Fibroblast of skin of left quadriceps (primary cell): ENCODE measurements around the gene MOCS3.
A peak's percentile ranks its signal among the peaks of the same experiment; 100 is the strongest.

ENCODE experiments used
- DNase-seq, 2 experiments: peaks; one replicate each; pipeline ENCODE4 v3.0.0-alpha.2; 2013; ENCODE audit warnings: low read depth in 2 of 2

The MOCS3 gene

GRCh38 chr20:50981714-50982048, 23.1 kb downstream of the MOCS3 start:
- DNase-seq = no peak

- no peak for DNase-seq
Measured at GRCh38 chr20:50982363-50982762, 23.7 kb downstream of the MOCS3 start.

GRCh38 chr20:50983321-50983720, 24.7 kb downstream of the MOCS3 start:
- no peak for DNase-seq

GRCh38 chr20:50987493-50988210, 29.0 kb downstream of the MOCS3 start:
- peak; percentile 73 to 74 for DNase-seq

DNA sequence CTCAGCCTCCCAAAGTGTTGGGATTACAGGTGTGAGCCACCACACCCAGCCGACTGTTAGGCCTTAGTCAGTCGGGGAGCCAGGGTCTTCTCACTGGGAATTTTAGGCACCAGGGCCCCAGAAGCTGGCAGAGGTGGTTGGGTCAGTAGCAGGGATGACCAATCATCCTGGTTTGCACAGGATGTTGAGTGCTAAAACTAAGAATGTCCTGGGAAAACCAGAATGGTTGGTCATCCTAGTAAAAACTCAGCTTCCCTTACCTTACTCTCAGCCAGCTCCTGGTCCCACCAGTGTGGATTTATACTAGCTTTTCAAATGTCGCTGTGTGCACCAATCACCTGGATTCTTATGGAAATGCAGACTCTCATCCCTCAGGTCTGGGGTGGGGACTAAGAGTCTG, 32.5 kb downstream of the MOCS3 start:
- no peak for DNase-seq

- DNase-seq = no peak
Measured at GRCh38 chr20:50992336-50992732, 33.7 kb downstream of the MOCS3 start.

DNA sequence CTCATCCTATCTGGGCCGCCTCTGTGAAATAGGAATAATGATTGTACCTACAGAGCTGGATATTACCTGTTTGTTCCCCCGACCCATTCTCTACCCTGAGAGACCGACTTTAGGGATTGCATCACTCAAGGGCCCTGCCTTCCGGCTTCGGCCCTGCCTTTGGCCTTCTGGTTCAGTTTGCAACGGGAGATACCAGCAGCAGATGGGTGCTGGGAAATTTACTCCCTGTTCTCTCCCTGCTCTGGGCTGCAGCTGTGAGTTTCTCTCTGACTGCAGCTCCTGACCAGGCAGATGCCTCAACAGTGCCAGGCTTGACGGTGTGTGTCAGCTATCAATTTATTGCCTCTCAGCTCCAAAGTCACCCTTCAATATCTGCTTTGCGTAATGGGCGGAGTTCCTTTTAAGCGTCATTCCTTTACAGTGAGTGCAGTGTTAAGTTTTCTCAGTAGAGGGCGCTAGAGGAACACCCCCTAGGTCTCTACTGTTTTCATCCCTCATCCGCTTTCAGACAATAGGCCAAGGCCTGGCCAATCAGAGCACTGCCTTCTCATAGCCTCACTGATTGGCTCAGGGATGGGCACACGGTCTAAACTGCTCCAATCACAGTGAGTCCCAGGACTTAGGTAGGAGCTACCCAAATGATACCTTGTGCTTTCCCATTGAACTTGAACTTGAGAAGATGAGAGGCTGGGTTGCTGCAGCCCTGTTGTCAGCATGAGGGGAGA, 34.3 kb downstream of the MOCS3 start:
- peak; percentile 62 to 65 for DNase-seq

DNA sequence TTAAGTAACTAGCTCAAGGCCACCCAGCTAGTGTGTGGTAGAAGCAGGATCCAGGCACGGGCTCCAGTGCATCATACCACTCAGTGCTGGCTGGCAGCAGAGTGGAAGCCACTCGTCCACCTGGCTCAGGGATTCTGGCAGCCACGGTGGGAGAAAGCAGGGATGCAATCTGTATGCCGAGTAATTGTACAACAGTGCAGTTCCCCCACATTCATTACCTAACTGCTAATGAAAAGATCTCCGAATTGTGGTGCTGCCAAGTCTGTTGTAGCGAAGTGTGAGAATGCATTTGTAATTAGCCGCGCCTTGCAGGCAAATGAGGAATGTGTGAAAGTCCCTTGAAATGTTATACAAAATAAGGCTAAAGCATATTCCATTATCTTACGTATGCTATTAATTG, 35.3 kb downstream of the MOCS3 start:
- DNase-seq = no peak

DNA sequence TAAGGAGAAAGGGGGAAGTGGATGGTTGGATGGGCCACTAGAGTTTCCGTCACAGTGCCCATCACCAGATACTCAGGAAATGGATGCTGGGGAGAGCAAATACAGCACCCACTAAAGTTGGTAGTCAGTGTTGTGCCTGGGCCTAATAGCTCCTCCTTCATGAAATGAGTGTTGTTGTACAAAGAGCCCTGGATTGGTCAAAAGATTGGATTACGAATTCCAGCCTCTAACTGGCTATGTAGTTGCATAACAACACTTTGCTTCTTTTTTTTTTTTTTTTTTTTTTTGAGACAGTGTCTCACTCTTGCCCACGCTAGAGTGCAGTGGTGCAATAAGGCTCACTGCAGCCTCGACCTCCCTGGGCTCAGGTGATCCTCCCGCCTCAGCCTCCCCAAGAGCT, 36.9 kb downstream of the MOCS3 start:
- DNase-seq = no peak

- no peak for DNase-seq
Measured at GRCh38 chr20:50996901-50997865, 38.6 kb downstream of the MOCS3 start.

DNA sequence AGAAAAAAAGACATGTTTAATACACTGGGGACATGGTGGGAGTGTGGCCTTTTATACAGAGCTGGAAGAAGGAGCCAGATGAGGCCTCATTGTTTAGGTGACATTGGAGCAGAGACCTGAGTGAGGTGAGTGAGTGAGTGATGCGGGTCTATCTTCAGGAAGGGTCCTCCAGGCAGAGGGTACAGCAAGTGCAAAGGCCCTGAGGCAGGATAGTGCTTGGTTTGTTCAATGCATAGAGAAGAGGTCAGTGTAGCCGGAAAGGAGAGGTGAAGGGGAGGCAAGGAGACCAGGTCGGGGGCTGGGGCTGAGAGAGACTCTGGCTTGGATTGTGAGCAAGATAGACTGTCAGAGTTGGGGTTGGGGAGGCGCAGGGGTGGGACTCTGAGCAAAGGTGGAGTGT, 40.7 kb downstream of the MOCS3 start:
- no peak for DNase-seq

DNA sequence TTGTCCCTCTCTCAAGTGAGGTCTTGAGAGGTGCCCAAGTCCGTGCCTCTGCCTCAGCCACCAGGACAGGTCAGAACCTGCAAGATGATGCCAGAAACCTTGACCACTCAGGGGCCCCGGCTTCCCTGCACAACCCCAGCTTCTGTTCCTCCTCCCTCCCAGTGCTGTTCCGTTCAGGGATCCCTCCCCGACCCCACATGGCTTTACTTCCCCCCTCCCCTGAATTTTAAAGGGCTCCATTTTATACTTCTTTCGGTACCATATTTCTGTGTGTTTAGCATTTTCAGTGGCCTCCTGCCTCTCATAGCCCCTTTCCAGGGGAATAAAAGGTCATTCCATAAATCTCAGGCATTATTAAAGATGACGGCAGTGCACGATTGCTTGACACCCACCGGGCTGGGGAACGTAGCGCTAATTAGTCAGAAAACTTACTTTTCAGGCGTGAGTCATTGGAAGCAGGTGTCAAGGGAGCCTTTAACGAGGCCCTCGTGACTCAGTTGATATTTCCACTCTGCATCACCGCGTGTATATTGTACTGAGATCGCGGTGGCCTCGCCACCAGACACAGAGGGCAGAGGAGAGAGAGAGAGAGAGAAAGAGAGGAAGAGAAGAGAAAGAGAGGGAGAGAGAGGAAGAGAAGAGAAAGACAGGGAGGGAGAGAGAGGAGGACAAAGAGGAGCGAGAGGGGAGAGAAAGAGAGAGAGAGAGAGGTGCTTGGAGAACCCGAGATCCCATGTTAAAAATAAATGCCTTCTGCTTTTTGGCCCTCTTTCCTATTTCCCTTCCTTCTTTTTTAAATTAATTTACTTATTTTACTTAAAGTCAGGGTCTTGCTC, 43.0 kb downstream of the MOCS3 start:
- no peak for DNase-seq

- DNase-seq = no peak
Measured at GRCh38 chr20:51002633-51003032, 44.0 kb downstream of the MOCS3 start.

DNA sequence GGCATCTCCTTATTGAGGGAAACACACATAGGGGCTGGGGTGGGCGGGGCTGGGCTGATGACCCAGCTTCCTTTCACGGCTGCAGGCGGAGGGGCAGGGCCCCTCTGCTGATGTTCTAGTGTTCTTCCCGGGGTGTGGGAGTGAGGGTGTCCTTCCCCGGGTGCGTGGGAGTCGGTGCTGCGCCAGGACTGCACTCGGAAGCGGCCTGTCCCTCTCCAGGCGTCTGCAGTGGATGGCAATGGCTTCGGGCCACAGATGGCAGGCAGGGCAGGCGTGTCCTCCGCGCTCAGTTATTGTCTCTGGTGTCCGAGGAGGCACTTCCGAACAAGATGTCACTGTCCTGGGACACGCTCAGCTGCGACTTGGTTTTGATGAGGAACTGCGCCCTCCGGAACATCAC, 45.1 kb downstream of the MOCS3 start:
- DNase-seq = no peak

DNA sequence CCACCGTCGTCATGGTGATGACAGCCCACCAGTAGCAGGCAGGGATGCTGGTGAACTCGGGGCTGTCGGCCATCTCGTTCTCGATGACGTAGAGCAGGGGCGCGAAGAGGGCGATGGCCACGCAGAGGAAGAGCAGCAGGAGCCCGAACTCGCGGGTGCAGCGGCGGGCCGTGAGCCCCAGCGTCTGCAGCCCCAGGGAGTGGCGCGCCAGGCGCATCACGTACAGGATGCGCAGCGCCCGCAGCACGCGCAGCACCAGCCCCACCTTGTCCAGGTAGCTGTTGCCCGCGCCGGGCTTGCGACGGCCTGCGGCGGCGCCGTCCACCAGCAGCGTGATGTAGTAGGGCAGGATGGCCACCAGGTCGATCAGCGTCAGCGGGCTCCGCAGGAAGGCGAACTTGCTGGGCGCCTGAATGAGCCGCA, 45.7 kb downstream of the MOCS3 start:
- DNase-seq = no peak

DNA sequence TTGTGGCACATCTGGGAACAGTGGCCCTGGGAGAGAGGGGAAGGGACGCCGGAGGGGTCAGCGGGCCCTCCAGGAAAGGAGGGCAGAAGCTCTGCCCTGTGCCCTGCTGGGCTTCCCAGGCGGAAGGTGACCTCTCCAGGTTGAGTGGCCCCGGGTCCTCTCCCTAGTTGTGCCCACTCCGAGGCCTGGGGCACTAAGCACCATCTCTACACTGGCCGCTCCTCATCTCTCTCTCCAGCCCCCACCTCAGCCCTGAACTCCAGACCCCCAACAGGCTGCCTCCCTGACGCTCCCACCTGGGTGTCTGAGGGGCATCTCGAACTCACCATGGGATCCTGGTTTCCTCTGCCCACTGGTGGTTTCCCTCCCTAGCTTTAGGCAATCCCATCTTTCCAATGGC, 46.2 kb downstream of the MOCS3 start:
- no peak for DNase-seq

GRCh38 chr20:51005214-51005613, 46.6 kb downstream of the MOCS3 start:
- no peak for DNase-seq

- no peak for DNase-seq
Measured at GRCh38 chr20:51008718-51009117, 50.1 kb downstream of the MOCS3 start.

DNA sequence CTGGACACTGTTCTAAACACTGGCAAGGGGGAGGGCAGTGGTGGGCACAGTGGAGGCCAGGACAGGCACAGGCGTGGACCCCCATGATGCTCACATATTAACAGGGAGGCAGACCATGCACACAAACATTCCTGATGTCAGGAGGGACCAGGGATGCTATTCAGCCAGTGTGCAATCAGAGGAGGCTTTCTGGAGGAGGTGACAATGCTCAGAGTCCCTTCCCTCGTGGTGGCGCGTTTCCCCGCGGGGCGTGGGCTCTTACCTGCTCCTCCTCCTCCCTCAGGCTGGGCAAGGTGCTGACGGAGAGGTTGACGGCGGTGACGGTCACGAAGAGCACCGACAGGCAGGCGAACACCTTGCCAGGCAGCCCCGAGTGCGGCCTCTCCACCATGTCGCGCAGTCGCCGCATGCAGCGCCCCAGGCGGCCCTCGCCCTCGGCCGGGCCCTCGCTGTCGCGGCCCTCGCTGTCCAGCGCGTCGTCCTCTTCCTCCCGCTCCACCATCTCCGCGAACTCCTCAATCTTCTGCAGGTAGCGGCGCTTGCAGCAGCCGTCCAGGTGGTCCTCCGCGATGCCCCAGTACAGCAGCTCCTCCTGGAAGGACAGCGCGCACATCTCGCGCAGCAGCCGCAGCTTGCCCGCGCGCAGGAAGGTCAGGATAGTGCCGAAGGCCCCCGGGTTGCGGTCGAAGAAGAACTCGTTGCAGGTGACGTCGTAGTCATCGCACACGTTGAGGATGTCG, 50.9 kb downstream of the MOCS3 start:
- DNase-seq = no peak

- DNase-seq = no peak
Measured at GRCh38 chr20:51010043-51010365, 51.4 kb downstream of the MOCS3 start.

DNA sequence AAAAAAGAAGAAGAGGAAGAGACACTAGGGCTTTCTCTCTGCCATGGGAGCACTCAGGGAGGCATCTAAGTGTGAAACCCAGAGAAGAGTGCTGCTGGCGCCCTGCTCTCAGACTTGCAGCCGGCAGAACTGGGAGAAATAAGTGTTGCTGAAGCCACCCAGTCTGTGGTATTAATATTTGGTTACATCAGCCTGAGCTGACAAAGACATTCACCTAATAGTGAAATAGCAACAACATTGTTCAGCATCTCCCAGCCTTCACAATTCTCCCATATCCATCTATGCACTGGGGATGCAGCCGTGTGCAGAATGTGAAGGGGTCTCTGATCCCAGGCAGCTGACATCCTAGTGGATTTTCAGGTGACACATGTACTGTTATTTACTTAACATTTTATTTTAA, 52.3 kb downstream of the MOCS3 start:
- DNase-seq = no peak
